Natural killer cell treated with Interleukin-12 subunit alpha and Interleukin-12 subunit beta and Interleukin-15 and Interleukin-18, amount 100 ng/mL, for 72 hours (primary cell): ENCODE results near the gene ZNHIT2. TPM values are rescaled to one million over a fixed set of nuclear protein-coding genes. Genes with fewer than 3 reads are reported as not detected.
"Not testable (repeated sequence)": the region's sequence is repeated elsewhere in the genome, so short reads cannot be mapped to it uniquely, and the experiment has no call there.

Experiments used
- ATAC-seq, 2 donors: fragments of 150-1000 bp; cut with Tn5 transposase in 1 of 2; sonication (Bioruptor Pico), chemical (Tn5 transposase) in 1 of 2; 2 replicates each; pipeline ENCODE4 v1.10.0; 2021
- DNase-seq: peaks from one replicate; pipeline ENCODE4 v3.0.0; 2022; ENCODE audit warnings: low spot score
- H3K27ac Mint-ChIP-seq, 2 donors: 1 replicate in 1 of 2; 2 replicates in 1 of 2; pipeline ENCODE4 v1.8.0; 2022; ENCODE audit warnings: mixed read lengths in 2 of 2, mild to moderate bottlenecking in 1 of 2, moderate library complexity in 1 of 2
- H3K27me3 Mint-ChIP-seq, 2 donors: 1 replicate in 1 of 2; 2 replicates in 1 of 2; pipeline ENCODE4 v1.8.0; 2022; ENCODE audit warnings: mixed read lengths in 2 of 2
- H3K36me3 Mint-ChIP-seq: one replicate; pipeline ENCODE4 v1.8.0; 2022; ENCODE audit warnings: mixed read lengths
- H3K4me1 Mint-ChIP-seq, 2 donors: 1 replicate in 1 of 2; 2 replicates in 1 of 2; pipeline ENCODE4 v1.8.0; 2022; ENCODE audit warnings: low read depth in 2 of 2, mixed read lengths in 2 of 2, mild to moderate bottlenecking in 1 of 2
- H3K4me3 Mint-ChIP-seq: one replicate; pipeline ENCODE4 v1.8.0; 2022; ENCODE audit warnings: mixed read lengths
- H3K9me3 Mint-ChIP-seq: 2 replicates; pipeline ENCODE4 v1.8.0; 2022; ENCODE audit warnings: mixed read lengths
- total RNA-seq, 2 donors: library from RNA; stranded (reverse); gene quantifications; one replicate each; pipeline ENCODE4 v1.2.3, GENCODE V29; 2022

ZNHIT2 gene
- total RNA-seq, result 10 to 100 TPM in 1 of 2 donors, 1 to 10 TPM in 1; 9.8 to 23.7 TPM

DNA sequence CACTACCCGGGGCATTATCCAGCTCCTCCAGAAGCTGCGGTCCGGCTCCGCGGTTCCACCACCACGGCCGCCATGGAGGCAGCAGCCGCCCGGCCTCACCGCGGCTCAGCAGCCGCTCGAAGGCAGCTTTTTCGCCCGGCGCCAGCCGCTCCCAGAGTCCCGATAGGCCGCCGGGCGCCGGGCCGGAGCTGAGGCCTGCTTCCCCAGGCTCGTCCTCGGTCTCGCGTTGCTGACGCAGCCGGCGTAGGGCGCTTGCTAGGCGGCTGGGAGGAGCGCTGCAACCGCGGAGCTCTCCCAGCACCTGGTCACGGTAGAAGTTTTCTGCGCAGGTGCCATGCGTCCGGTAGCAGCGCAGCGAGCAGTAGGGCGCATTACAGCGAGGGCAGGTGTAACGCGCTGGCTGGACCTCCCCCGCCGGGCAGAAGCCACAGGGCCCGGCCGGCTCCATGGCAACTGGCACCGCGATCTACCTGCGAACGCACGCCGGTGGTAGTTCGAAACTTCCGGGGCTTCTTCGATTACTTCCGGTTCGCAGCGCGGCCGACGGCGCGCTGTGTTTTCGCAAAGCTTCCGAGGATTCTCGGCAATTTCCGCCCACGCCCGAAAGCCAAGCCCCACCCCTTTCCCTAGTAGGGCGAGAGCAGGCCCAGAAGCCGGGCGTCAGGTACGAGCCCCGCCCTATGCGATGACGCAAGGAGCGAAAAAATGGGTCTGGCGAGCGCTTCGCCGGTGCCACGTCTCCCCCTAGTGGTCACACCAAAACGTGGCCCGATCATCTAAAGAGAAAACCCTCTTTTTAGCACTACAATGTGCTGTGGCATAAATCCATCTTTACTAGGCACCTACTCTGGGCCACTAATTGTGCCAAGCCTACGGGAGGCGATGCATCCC is at the start of gene ZNHIT2:
ZNHIT2 (minus strand) TSS at position 496 of the 891 bp plus-strand sequence; CDS start at position 448, 48 bp downstream.
- H3K4me1 Mint-ChIP-seq, result peaks cover 33 to 43% of the 10 kb centered on the region in 2 donors
- peaks cover 17% of the 10 kb centered on the region for H3K36me3 Mint-ChIP-seq
- DNase-seq (peak; percentile 100), ATAC-seq (peak; percentile 82 to 88)
- peak within 1 kb of the TSS; percentile 88 to 95 for H3K27ac Mint-ChIP-seq
- H3K4me3 Mint-ChIP-seq, result peak within 1 kb of the TSS; percentile 86
- H3K27me3 Mint-ChIP-seq, result no peaks in the 10 kb centered on the region
- H3K9me3 Mint-ChIP-seq, result no peaks in the 10 kb centered on the region

DNA sequence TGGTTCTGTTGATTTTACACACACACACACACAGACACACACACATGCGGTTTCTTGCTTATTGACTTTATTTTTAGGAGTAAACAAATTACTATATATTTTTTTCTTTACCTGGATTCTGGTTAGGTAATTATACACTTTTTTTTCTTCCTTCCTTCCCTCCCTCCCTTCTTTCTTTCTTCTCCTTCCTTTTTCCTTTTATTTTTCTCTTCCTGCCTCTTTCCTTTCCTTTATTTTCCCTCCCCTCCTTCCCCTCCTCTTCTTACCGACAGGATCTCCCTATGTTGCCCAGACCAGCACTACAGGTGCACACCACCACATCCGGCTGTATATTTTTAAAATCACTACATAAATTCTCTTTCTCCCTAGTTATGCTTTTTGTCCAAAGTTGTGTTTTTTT is 49.4 kb upstream of the ZNHIT2 start:
- Mint-ChIP-seq H3K4me1 (peaks cover 10 to 12% of the 10 kb centered on the region in 2 donors), H3K9me3 (no peaks in the 10 kb centered on the region)
- no peak for ATAC-seq

GRCh38 chr11:65165410-65166317 is 48.2 kb upstream of the ZNHIT2 start:
- no peak for ATAC-seq
- no peak overlapping the region for H3K27ac Mint-ChIP-seq
- no peak for DNase-seq
- no peaks in the 10 kb centered on the region for H3K36me3 Mint-ChIP-seq
- no peaks in the 10 kb centered on the region for H3K27me3 Mint-ChIP-seq
- H3K4me3 Mint-ChIP-seq, result no peak overlapping the region
- H3K4me1 Mint-ChIP-seq, result peaks cover 10 to 12% of the 10 kb centered on the region in 2 donors
- no peaks in the 10 kb centered on the region for H3K9me3 Mint-ChIP-seq

More for the DNA sequence above, 49.4 kb upstream of the ZNHIT2 start:
- no peak overlapping the region for H3K27ac Mint-ChIP-seq
- H3K4me3 Mint-ChIP-seq, result no peak overlapping the region
- H3K27me3 Mint-ChIP-seq, result no peaks in the 10 kb centered on the region
- H3K36me3 Mint-ChIP-seq, result no peaks in the 10 kb centered on the region
- no peak for DNase-seq

DNA sequence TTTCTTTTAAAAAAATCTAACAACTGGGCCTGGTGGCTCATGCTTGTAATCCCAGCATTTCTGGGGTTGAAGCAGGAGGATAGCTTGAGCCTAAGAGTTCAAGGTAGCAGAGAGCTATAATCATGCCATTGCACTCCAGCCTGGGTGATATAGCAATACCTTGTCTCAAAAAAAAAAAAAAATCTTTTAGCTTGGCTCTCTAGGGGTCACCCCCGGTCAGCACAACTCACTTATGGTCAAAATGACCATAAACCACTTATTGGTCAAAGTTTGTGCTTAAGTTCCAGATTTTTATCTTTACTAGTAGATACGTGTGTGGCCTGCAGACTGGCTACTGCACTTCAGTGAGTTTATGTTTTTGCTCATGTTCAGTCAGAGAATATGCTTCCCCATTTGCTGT is 46.2 kb upstream of the ZNHIT2 start:
- no peaks in the 10 kb centered on the region for H3K9me3 Mint-ChIP-seq
- peaks cover 0 to 3% of the 10 kb centered on the region in 2 donors for H3K27me3 Mint-ChIP-seq
- ATAC-seq, result no peak
- H3K27ac Mint-ChIP-seq, result no peak overlapping the region
- H3K36me3 Mint-ChIP-seq, result no peaks in the 10 kb centered on the region
- peaks cover 0 to 3% of the 10 kb centered on the region in 2 donors for H3K4me1 Mint-ChIP-seq
- no peak overlapping the region for H3K4me3 Mint-ChIP-seq
- DNase-seq, result no peak

- H3K4me3 Mint-ChIP-seq, result no peak overlapping the region
- ATAC-seq (no peak), DNase-seq (no peak)
- no peaks in the 10 kb centered on the region for H3K36me3 Mint-ChIP-seq
- H3K9me3 Mint-ChIP-seq, result no peaks in the 10 kb centered on the region
- H3K27ac Mint-ChIP-seq, result no peak overlapping the region
- peaks cover 0 to 5% of the 10 kb centered on the region in 2 donors for H3K27me3 Mint-ChIP-seq
- no peaks in the 10 kb centered on the region for H3K4me1 Mint-ChIP-seq
These were observed 43.1 kb upstream of the ZNHIT2 start for GRCh38 chr11:65160643-65161042.

DNA sequence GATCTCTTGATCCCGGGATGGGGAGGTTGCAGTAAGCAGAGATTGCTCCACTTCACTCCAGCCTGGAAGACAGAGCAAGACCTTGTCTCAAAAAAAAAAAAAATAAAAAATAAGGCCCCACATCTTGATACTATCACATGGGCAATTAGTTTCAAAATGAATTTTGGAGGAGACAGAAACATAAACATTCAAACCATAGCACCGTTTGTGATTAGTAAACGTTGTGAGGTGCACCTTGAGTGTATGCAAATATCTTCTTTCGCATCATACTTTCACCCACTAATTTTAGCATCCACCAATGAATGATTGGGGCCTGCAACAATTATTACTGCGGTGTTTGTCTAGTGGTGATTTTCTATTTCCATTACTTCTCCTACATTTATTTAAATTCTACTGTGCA is 41.5 kb upstream of the ZNHIT2 start:
- Mint-ChIP-seq H3K27me3 (peaks cover 0 to 5% of the 10 kb centered on the region in 2 donors), H3K4me1 (no peaks in the 10 kb centered on the region), H3K36me3 (no peaks in the 10 kb centered on the region), H3K4me3 (no peak overlapping the region), H3K9me3 (no peaks in the 10 kb centered on the region), H3K27ac (no peak overlapping the region)
- no peak for DNase-seq
- ATAC-seq, result no peak

DNA sequence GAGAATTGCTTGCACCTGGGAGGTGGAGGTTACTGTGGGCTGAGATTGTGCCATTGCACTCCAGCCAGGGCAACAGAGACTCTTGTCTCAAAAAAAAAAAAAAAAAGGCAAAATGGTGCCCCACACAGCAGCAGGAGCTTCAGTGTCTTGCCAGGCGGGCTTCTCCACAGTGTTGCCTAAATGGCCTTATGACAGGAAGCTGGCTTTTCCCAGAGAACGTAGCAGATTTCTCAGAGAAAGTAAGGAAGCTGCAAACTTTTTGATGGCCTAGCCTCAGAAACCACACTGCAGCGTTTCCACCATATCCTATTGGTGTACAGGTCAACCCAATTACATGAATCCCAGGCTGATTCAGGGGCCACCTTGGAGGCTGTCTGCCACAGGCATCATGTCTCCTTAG is 39.8 kb upstream of the ZNHIT2 start:
- no peak for ATAC-seq
- Mint-ChIP-seq H3K27ac (no peak overlapping the region), H3K36me3 (no peaks in the 10 kb centered on the region), H3K4me3 (no peak overlapping the region), H3K4me1 (no peaks in the 10 kb centered on the region), H3K27me3 (peaks cover 0 to 9% of the 10 kb centered on the region in 2 donors), H3K9me3 (no peaks in the 10 kb centered on the region)
- DNase-seq, result no peak

DNA sequence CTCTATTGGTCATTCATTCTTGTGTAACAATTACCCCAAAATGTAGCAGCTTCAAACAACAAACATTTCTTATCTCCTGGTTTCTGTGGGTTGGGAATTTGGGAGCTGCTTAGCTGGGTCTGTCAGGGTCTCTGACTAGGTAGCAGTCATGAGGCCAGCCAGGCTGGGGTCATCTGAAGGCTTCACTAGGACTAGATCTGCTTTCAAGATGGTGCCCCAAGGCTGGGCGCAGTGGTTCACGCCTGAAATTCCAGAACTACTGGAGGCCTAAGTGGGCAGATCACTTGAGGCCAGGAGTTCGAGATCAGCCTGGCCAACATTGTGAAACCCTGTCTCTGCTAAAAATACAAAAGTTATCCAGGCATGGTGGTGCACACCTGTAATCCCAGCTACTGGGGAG is 39.4 kb upstream of the ZNHIT2 start:
- Mint-ChIP-seq H3K27me3 (peaks cover 0 to 9% of the 10 kb centered on the region in 2 donors), H3K27ac (no peak overlapping the region), H3K9me3 (no peaks in the 10 kb centered on the region), H3K4me3 (no peak overlapping the region), H3K36me3 (no peaks in the 10 kb centered on the region), H3K4me1 (no peaks in the 10 kb centered on the region)
- DNase-seq, result no peak
- ATAC-seq, result no peak

DNA sequence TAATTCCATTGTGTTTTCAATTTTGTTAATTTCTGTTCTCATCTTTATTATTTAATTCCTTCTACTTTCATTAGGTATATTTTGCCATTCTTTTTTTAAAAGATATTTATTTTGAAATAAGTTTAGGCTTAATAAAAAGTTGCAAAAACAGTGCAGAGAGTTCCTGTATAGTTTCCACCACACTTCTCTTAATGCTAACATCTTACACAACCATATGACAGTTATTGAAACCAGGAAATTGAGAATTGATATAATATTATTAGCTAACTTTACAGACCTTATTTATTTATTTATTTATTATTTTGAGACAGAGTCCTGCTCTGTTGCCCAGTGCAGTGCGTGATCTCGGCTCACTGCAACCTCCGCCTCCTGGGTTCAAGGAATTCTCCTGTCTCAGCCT is 38.8 kb upstream of the ZNHIT2 start:
- no peak overlapping the region for H3K4me3 Mint-ChIP-seq
- no peaks in the 10 kb centered on the region for H3K9me3 Mint-ChIP-seq
- no peak for DNase-seq
- H3K36me3 Mint-ChIP-seq, result no peaks in the 10 kb centered on the region
- no peak overlapping the region for H3K27ac Mint-ChIP-seq
- ATAC-seq, result no peak
- peaks cover 0 to 16% of the 10 kb centered on the region in 2 donors for H3K27me3 Mint-ChIP-seq
- H3K4me1 Mint-ChIP-seq, result no peaks in the 10 kb centered on the region

DNA sequence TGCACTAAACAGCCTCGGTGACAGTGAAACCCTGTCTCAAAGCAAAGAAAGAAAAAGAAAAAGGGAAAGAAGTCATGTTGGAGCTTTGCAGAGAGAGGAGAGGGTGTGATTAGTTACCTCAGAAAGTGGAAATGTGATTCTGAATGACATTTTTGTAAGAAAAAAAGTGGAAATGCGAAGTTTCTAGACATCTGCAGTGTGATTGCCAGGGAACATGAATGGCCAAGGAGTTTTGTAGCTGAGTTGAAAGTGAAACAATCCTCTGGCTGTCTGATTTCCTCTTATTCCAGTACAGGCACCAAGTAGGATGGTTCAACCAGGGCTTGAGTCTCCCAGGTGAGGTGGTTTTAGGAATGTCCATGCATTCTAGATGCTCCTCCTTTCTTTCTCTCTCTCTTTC is 34.6 kb upstream of the ZNHIT2 start:
- no peaks in the 10 kb centered on the region for H3K36me3 Mint-ChIP-seq
- no peak overlapping the region for H3K27ac Mint-ChIP-seq
- ATAC-seq (no peak), DNase-seq (no peak)
- no peaks in the 10 kb centered on the region for H3K9me3 Mint-ChIP-seq
- H3K4me3 Mint-ChIP-seq, result no peak overlapping the region
- peaks cover 0 to 19% of the 10 kb centered on the region in 2 donors for H3K27me3 Mint-ChIP-seq
- peaks cover 0 to 5% of the 10 kb centered on the region in 2 donors for H3K4me1 Mint-ChIP-seq

DNA sequence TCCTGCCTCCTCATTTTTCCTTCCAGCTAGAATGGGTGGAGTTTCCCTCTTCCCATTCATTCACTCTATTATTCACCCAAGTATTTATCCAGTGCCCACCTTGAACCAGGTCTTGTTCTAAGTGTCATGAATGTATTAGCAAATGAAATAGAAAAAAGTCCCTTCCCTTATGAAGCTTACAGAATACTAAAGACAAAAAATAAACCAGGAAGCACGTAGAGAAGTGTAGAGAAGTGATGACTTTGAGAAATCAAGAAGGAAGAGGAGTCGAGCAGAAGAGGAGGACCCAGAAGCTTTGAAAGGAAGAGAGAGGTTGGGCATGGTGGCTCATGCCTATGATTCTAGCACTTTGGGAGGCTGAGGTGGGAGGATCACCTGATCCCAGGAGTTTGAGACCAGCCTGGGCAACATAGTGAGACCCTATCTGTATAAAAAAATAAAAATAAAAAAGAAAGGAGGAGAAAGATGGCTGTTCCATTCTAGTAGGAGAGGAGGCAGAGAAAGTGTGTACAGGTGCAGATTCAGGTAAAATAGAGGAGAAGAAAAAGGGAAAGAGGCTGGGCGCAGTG is 33.9 kb upstream of the ZNHIT2 start:
- no peak overlapping the region for H3K4me3 Mint-ChIP-seq
- no peak for ATAC-seq

GRCh38 chr11:65150509-65151299 is 33.2 kb upstream of the ZNHIT2 start:
- H3K9me3 Mint-ChIP-seq, result no peaks in the 10 kb centered on the region
- peak overlapping the region in 1 of 2 donors; percentile 7 for H3K27ac Mint-ChIP-seq
- H3K36me3 Mint-ChIP-seq, result no peaks in the 10 kb centered on the region
- ATAC-seq (peak; percentile 36 to 59), DNase-seq (no peak)
- H3K27me3 Mint-ChIP-seq, result peaks cover 0 to 19% of the 10 kb centered on the region in 2 donors
- H3K4me1 Mint-ChIP-seq, result peaks cover 0 to 5% of the 10 kb centered on the region in 2 donors
- H3K4me3 Mint-ChIP-seq, result no peak overlapping the region

More for the DNA sequence above, 33.9 kb upstream of the ZNHIT2 start:
- H3K27me3 Mint-ChIP-seq, result peaks cover 0 to 19% of the 10 kb centered on the region in 2 donors
- peaks cover 0 to 5% of the 10 kb centered on the region in 2 donors for H3K4me1 Mint-ChIP-seq
- DNase-seq, result no peak
- no peaks in the 10 kb centered on the region for H3K9me3 Mint-ChIP-seq
- no peak overlapping the region for H3K27ac Mint-ChIP-seq
- H3K36me3 Mint-ChIP-seq, result no peaks in the 10 kb centered on the region

GRCh38 chr11:65150131-65150508 is 32.6 kb upstream of the ZNHIT2 start:
- not testable (repeated sequence) for ATAC-seq, H3K36me3 Mint-ChIP-seq, H3K4me1 Mint-ChIP-seq

More at GRCh38 chr11:65150131-65150508, 32.6 kb upstream of the ZNHIT2 start:
- H3K9me3 Mint-ChIP-seq, H3K4me3 Mint-ChIP-seq, DNase-seq: not testable (repeated sequence)
- H3K27ac Mint-ChIP-seq, result peak overlapping the region in 1 of 2 donors; percentile 7
- H3K27me3 Mint-ChIP-seq, result peaks cover 0 to 19% of the 10 kb centered on the region in 2 donors
